Activated effector memory CD4-positive, alpha-beta T cell treated with anti-CD3 and anti-CD28 coated beads, Interleukin-2, amount 50 U/mL, for 16 hours (primary cell): Measurements from ENCODE around the gene PRRT2.

Experiments used
- DNase-seq: peaks from one replicate; pipeline ENCODE4 v3.0.0-alpha.2; 2020

PRRT2 gene

DNA sequence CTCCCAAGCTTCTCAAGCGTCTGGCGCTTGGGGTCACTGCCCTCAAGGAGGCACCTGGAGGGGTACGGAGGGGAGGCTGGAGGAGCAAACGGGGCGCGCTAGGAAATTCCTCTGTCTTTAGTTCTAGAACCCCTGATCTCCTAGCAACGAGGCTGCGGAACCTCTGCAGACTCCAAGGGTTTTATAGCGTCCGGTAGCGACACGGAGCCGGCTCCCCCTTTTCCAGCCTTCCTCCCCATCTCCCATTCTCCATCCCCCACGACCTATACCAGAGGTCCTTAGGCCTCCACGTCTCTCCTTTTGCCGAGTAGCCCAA lies 51.6 kb downstream of the PRRT2 start:
- DNase-seq: no peak

DNA sequence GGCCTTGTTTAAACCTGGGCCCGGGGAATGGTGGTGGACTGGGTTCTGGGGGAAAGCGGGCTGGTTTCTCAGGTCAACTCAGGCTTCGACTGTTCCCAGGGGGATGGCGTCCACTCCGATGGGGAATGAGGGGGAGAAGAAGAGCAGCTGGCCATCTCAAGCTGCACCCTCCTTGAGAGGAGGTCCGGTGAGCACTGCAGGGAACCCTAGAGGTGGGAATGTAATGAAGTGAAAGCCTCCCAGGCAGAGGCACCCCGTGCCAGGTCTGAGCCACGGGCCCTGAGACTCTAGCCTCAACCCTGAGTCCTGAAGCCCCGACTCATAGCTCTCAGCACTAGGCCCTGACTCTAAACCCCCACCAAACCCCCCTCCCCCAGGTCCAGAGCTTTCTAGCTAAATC lies 52.2 kb downstream of the PRRT2 start:
- DNase-seq: no peak
